Retinal pigment epithelial cell (primary cell): ENCODE measurements around the gene TMX4.

Experiments
- DNase-seq: peaks from one replicate; pipeline ENCODE4 v3.0.0-alpha.2; 2010; ENCODE audit warnings: low read depth
- H3K4me3 ChIP-seq: 2 replicates; pipeline ENCODE4 v1.5.1; 2011; ENCODE audit warnings: mild to moderate bottlenecking, low read length, control low read depth, moderate library complexity
- TF ChIP-seq, protein P1 (sequence below): conservative IDR thresholded peaks from 2 replicates; pipeline ENCODE4 v1.5.1; 2011; ENCODE audit warnings: low read depth, low read length, control low read depth, inconsistent platforms

TMX4 gene

GRCh38 chr20:8002056-8002455 is 17.5 kb downstream of the TMX4 start:
- H3K4me3 ChIP-seq = no peak overlapping the region
- DNase-seq = no peak
- TF ChIP-seq, protein P1, sequence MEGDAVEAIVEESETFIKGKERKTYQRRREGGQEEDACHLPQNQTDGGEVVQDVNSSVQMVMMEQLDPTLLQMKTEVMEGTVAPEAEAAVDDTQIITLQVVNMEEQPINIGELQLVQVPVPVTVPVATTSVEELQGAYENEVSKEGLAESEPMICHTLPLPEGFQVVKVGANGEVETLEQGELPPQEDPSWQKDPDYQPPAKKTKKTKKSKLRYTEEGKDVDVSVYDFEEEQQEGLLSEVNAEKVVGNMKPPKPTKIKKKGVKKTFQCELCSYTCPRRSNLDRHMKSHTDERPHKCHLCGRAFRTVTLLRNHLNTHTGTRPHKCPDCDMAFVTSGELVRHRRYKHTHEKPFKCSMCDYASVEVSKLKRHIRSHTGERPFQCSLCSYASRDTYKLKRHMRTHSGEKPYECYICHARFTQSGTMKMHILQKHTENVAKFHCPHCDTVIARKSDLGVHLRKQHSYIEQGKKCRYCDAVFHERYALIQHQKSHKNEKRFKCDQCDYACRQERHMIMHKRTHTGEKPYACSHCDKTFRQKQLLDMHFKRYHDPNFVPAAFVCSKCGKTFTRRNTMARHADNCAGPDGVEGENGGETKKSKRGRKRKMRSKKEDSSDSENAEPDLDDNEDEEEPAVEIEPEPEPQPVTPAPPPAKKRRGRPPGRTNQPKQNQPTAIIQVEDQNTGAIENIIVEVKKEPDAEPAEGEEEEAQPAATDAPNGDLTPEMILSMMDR = no peak

DNA sequence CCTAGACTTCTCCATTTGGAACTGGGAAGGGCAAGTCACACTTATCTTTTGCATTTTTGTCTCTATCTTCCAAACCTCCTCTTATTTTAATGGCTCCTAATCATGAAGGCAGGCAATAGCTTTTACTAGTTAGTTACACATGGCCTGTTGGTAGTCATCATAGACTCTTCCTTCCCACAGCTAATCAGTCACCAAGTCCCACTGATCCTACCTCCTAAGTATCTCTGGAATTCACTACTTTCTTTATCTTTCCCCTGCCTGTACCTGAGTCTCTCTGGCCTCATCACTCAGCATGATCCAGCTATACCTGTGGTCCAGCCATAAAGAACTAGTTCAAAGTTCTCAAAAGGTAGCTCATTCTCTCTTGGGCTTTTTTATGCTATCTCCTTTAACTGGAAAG is 18.8 kb downstream of the TMX4 start:
- no peak for DNase-seq
- H3K4me3 ChIP-seq = no peak overlapping the region
- TF ChIP-seq, protein P1 = no peak

DNA sequence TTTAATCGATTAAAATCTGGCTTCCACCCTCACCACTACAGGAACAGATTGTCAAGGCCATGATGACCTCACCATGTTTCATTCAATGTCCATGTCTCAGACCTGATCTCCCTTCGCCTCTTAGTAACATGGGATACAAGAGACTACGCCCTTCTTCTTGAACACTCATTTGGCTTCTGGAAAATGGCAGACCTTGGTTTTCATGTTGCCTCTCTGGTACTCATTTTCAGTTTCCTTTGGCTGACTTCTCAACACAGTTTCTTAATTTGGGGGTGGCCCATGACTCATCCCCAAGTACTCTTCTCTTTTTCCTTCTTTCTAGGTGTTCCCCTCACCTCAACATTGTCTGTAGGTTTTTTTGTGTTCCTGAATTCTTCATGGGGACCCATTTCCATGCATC is 22.7 kb downstream of the TMX4 start:
- no peak for DNase-seq
- TF ChIP-seq, protein P1 = no peak
- no peak overlapping the region for H3K4me3 ChIP-seq

- TF ChIP-seq, protein P1 = no peak
Observed at GRCh38 chr20:7994809-7995208, 24.8 kb downstream of the TMX4 start.

DNA sequence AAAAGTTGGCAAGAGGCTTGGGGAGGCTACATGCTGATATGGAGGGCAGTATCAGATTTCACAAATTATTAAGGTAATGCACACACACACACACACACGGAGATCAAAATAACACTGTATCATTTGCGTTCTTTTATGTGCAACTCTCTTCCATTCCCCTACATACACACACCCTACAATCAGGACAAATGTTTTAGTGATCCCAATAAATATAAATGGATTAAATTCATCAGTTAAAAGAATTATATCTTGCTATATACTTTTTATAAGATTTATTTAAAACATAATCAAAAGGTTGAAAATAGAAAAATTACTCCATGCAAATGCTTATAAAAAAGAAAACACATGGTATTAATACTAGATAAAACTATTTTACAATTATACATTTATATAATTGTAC is 25.9 kb downstream of the TMX4 start:
- TF ChIP-seq, protein P1 = no peak
- no peak for DNase-seq
- H3K4me3 ChIP-seq = no peak overlapping the region

More at GRCh38 chr20:7994809-7995208, 24.8 kb downstream of the TMX4 start:
- DNase-seq = no peak
- H3K4me3 ChIP-seq = no peak overlapping the region

DNA sequence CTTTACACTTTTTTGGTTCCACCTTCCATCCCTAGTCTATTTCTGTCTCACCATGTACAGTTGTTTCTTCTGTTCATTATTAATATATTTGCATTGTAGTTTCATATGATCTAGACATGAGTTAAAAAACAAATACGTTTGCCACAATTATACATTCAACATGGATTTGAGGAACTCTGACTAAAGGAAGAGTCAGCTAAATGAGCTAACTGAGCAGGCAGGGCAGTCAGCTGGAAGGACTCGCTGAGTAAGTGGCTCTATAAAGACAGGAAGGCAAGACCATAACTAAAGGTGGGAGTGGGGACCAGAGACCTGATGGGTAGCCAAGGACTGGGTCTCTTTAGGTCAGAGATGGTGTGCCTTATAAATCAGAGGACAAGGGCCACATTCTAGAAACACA is 26.3 kb downstream of the TMX4 start:
- TF ChIP-seq, protein P1 = no peak
- H3K4me3 ChIP-seq = no peak overlapping the region

GRCh38 chr20:7990385-7990784 is 29.2 kb downstream of the TMX4 start:
- TF ChIP-seq, protein P1 = no peak
- no peak overlapping the region for H3K4me3 ChIP-seq
- no peak for DNase-seq

More for the DNA sequence above, 26.3 kb downstream of the TMX4 start:
- DNase-seq = no peak
